K562 (cell line): ENCODE data around the gene ASIC3. TPM values are rescaled to one million over a fixed set of nuclear protein-coding genes. Genes with fewer than 3 reads are reported as not detected.

Source experiments
- EZH2 ChIP-seq: IDR thresholded peaks from 2 replicates; pipeline ENCODE4 v1.6.1; 2012; ENCODE audit warnings: low read depth, mild to moderate bottlenecking, inconsistent platforms, low read length, borderline replicate concordance
- GATAD2A ChIP-seq: fragments of 450-650 bp; IDR thresholded peaks from 2 replicates; pipeline ENCODE4 v1.6.1; 2017
- HDAC8 ChIP-seq: fragments of 450-650 bp; IDR thresholded peaks from 2 replicates; pipeline ENCODE4 v1.6.1; 2016; ENCODE audit warnings: mild to moderate bottlenecking, missing genetic modification characterization, moderate library complexity, missing compliant biosample characterization
- HNRNPH1 ChIP-seq: fragments of 200-400 bp; formaldehyde crosslinking; optimal IDR thresholded peaks from 2 replicates; pipeline ENCODE3; 2017; ENCODE audit warnings: low read depth, mild to moderate bottlenecking, low read length, moderate library complexity
- NFIC ChIP-seq: fragments of 450-650 bp; IDR thresholded peaks from 2 replicates; pipeline ENCODE4 v1.6.1; 2017; ENCODE audit warnings: mild to moderate bottlenecking, inconsistent platforms
- NR3C1 ChIP-seq: sonication (generic); formaldehyde crosslinking; IDR thresholded peaks from 2 replicates; pipeline ENCODE4 v1.8.1; 2022; ENCODE audit warnings: missing genetic modification reagents
- PHTF2 ChIP-seq: fragments of 250-450 bp; sonication (Bioruptor Pico); IDR thresholded peaks from 2 replicates; pipeline ENCODE4 v1.5.0; 2021; ENCODE audit warnings: mild to moderate bottlenecking
- RHOXF2B ChIP-seq: fragments of 250-450 bp; sonication (Bioruptor Pico); conservative IDR thresholded peaks from 2 replicates; pipeline ENCODE4 v1.5.1; 2021
- SIN3B ChIP-seq: fragments of 450-650 bp; IDR thresholded peaks from 2 replicates; pipeline ENCODE4 v1.6.1; 2017; ENCODE audit warnings: low read depth, mild to moderate bottlenecking, moderate library complexity
- SIRT6 ChIP-seq: IDR thresholded peaks from one replicate; pipeline ENCODE4 v1.6.1; 2012; ENCODE audit warnings: low read depth, mild to moderate bottlenecking, control low read depth, inconsistent platforms, low read length, moderate library complexity
- SMARCA4 ChIP-seq: fragments of 450-650 bp; IDR thresholded peaks from 2 replicates; pipeline ENCODE4 v1.6.1; 2016
- SPI1 ChIP-seq: IDR thresholded peaks from 2 replicates; pipeline ENCODE4 v1.6.1; 2011; ENCODE audit warnings: low read depth, low read length, control low read depth, borderline replicate concordance
- SRSF9 ChIP-seq: fragments of 200-400 bp; formaldehyde crosslinking; IDR thresholded peaks from 2 replicates; pipeline ENCODE4 v1.6.1; 2017; ENCODE audit warnings: low read depth, low read length, borderline replicate concordance
- TGIF2 ChIP-seq: sonication (generic); formaldehyde crosslinking; IDR thresholded peaks from 2 replicates; pipeline ENCODE4 v1.8.1; 2022; ENCODE audit warnings: mild to moderate bottlenecking, missing genetic modification reagents, moderate library complexity
- ZNF184 ChIP-seq: sonication (generic); formaldehyde crosslinking; IDR thresholded peaks from 2 replicates; pipeline ENCODE4 v1.5.0; 2020; ENCODE audit warnings: missing genetic modification reagents
- polyA plus RNA-seq, 8 experiments: library from polyadenylated mRNA; depleted of rRNA in 4 of 8; stranded (reverse) in 5 of 8; unstranded in 3 of 8; fragments of >200 nt; fragmentation: Nextera tagmentation in 2 of 8; fragmentation: Illumina TruSeq in 1 of 8; extraction: Ambion mirVana in 2 of 8; extraction: Trizol in 1 of 8; gene quantifications; 2 replicates each; pipeline versions ENCODE4 v1.2.1 to v1.2.3, GENCODE V29; 2011 to 2014; ENCODE audit warnings: inconsistent platforms in 1 of 8, missing spikeins in 1 of 8
- total RNA-seq, 7 experiments: library from RNA; depleted of rRNA in 6 of 7; stranded (reverse); fragments of >200 nt in 6 of 7; fragmentation: Illumina TruSeq in 2 of 7; extraction: Trizol in 2 of 7; gene quantifications; 2 replicates each; pipeline versions ENCODE4 v1.2.1 to v1.2.3, GENCODE V29; 2011 to 2021; ENCODE audit warnings: low replicate concordance in 1 of 7
- TF ChIP-seq, protein P1 (sequence below): fragments of 450-650 bp; formaldehyde crosslinking; IDR thresholded peaks from 2 replicates; pipeline ENCODE4 v1.4.0; 2020; ENCODE audit warnings: mild to moderate bottlenecking, moderate library complexity
- TF ChIP-seq, protein P2 (sequence below): fragments of 450-650 bp; IDR thresholded peaks from 2 replicates; pipeline ENCODE4 v1.6.1; 2017; ENCODE audit warnings: antibody characterized with exemption, mild to moderate bottlenecking
- TF ChIP-seq, protein P3 (sequence below): sonication (generic); formaldehyde crosslinking; IDR thresholded peaks from 2 replicates; pipeline ENCODE4 v1.8.1; 2023; ENCODE audit warnings: mild to moderate bottlenecking, missing genetic modification reagents
- TF ChIP-seq, protein P4 (sequence below): fragments of 450-650 bp; conservative IDR thresholded peaks from 2 replicates; pipeline ENCODE4 v1.6.1; 2016; ENCODE audit warnings: missing genetic modification characterization, low read depth, mild to moderate bottlenecking, missing compliant biosample characterization, moderate library complexity
- TF ChIP-seq, protein P5 (sequence below): fragments of 250-450 bp; sonication (Bioruptor Pico); IDR thresholded peaks from 2 replicates; pipeline ENCODE4 v1.8.0; 2022; ENCODE audit warnings: moderate library complexity, mild to moderate bottlenecking, inconsistent platforms

Gene ASIC3
- total and polyA plus RNA-seq, 9 of the 15 experiments (the other 6 are each of a cell fraction or from before 2014, with no cell fraction given), result 0.11 to 5.0 (median 0.87) TPM

GRCh38 chr7:151028131-151028947 lies 20.0 kb upstream of the ASIC3 start, which contains the start of gene ABCB8 (continued):
- TF ChIP-seq, protein P1, sequence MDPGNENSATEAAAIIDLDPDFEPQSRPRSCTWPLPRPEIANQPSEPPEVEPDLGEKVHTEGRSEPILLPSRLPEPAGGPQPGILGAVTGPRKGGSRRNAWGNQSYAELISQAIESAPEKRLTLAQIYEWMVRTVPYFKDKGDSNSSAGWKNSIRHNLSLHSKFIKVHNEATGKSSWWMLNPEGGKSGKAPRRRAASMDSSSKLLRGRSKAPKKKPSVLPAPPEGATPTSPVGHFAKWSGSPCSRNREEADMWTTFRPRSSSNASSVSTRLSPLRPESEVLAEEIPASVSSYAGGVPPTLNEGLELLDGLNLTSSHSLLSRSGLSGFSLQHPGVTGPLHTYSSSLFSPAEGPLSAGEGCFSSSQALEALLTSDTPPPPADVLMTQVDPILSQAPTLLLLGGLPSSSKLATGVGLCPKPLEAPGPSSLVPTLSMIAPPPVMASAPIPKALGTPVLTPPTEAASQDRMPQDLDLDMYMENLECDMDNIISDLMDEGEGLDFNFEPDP (CRISPR knock-in tag), result no peak
- TF ChIP-seq NFIC, result peak; percentile 66
- TF ChIP-seq, protein P2, sequence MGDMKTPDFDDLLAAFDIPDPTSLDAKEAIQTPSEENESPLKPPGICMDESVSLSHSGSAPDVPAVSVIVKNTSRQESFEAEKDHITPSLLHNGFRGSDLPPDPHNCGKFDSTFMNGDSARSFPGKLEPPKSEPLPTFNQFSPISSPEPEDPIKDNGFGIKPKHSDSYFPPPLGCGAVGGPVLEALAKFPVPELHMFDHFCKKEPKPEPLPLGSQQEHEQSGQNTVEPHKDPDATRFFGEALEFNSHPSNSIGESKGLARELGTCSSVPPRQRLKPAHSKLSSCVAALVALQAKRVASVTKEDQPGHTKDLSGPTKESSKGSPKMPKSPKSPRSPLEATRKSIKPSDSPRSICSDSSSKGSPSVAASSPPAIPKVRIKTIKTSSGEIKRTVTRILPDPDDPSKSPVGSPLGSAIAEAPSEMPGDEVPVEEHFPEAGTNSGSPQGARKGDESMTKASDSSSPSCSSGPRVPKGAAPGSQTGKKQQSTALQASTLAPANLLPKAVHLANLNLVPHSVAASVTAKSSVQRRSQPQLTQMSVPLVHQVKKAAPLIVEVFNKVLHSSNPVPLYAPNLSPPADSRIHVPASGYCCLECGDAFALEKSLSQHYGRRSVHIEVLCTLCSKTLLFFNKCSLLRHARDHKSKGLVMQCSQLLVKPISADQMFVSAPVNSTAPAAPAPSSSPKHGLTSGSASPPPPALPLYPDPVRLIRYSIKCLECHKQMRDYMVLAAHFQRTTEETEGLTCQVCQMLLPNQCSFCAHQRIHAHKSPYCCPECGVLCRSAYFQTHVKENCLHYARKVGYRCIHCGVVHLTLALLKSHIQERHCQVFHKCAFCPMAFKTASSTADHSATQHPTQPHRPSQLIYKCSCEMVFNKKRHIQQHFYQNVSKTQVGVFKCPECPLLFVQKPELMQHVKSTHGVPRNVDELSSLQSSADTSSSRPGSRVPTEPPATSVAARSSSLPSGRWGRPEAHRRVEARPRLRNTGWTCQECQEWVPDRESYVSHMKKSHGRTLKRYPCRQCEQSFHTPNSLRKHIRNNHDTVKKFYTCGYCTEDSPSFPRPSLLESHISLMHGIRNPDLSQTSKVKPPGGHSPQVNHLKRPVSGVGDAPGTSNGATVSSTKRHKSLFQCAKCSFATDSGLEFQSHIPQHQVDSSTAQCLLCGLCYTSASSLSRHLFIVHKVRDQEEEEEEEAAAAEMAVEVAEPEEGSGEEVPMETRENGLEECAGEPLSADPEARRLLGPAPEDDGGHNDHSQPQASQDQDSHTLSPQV, result peak; percentile 90
- TF ChIP-seq HNRNPH1, result no peak
- TF ChIP-seq, protein P3, sequence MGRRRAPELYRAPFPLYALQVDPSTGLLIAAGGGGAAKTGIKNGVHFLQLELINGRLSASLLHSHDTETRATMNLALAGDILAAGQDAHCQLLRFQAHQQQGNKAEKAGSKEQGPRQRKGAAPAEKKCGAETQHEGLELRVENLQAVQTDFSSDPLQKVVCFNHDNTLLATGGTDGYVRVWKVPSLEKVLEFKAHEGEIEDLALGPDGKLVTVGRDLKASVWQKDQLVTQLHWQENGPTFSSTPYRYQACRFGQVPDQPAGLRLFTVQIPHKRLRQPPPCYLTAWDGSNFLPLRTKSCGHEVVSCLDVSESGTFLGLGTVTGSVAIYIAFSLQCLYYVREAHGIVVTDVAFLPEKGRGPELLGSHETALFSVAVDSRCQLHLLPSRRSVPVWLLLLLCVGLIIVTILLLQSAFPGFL (CRISPR knock-in tag), result peak; percentile 100; the same call in 1 of the 2 replicates
- TF ChIP-seq PHTF2, result no peak
- peak; percentile 98; the same call in 1 of the 2 replicates for TF ChIP-seq TGIF2
- TF ChIP-seq, protein P4, sequence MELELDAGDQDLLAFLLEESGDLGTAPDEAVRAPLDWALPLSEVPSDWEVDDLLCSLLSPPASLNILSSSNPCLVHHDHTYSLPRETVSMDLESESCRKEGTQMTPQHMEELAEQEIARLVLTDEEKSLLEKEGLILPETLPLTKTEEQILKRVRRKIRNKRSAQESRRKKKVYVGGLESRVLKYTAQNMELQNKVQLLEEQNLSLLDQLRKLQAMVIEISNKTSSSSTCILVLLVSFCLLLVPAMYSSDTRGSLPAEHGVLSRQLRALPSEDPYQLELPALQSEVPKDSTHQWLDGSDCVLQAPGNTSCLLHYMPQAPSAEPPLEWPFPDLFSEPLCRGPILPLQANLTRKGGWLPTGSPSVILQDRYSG (tag), result peak; percentile 62; the same call in 1 of the 2 replicates
- no peak for TF ChIP-seq RHOXF2B (CRISPR knock-in tag)
- TF ChIP-seq ZNF184 (CRISPR knock-in tag), result no peak
- TF ChIP-seq GATAD2A, result no peak
- no peak for TF ChIP-seq SRSF9
- TF ChIP-seq SPI1, result peak; percentile 75; the same call in 1 of the 2 replicates
- peak; percentile 99 for TF ChIP-seq SIN3B
- TF ChIP-seq, protein P5, sequence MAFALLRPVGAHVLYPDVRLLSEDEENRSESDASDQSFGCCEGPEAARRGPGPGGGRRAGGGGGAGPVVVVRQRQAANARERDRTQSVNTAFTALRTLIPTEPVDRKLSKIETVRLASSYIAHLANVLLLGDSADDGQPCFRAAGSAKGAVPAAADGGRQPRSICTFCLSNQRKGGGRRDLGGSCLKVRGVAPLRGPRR (CRISPR knock-in tag), result no peak
- TF ChIP-seq NR3C1, result no peak
- no peak for TF ChIP-seq SIRT6
- TF ChIP-seq SMARCA4, result peak; percentile 65
- no peak for TF ChIP-seq EZH2
- 0 out of 2 replicates have a peak, but pooled peaks have one; percentile 75 for TF ChIP-seq HDAC8 (tag)
